GM18909 (cell line): Measurements from ENCODE around the gene PNCK.

Source experiments
- ATAC-seq: cut with Tn5 transposase; IDR thresholded peaks from one replicate; pipeline ENCODE4 v1.9.1; 2021; ENCODE audit warnings: mild to moderate bottlenecking; ENCODE audit not compliant: unreplicated experiment, poor library complexity

The PNCK gene

GRCh38 chrX:153667281-153667955 lies 6.2 kb downstream of the PNCK start:
- ATAC-seq = no peak

- no peak for ATAC-seq
Measured at GRCh38 chrX:153665726-153666306, 7.8 kb downstream of the PNCK start.

- ATAC-seq = no peak
Measured at GRCh38 chrX:153662266-153662665, 11.3 kb downstream of the PNCK start.

GRCh38 chrX:153659268-153659667 lies 14.3 kb downstream of the PNCK start:
- ATAC-seq = no peak

- ATAC-seq = no peak
Measured at GRCh38 chrX:153657161-153657560, 16.5 kb downstream of the PNCK start.

- ATAC-seq = no peak
Measured at GRCh38 chrX:153653556-153653955, 20.1 kb downstream of the PNCK start.

- no peak for ATAC-seq
Measured at GRCh38 chrX:153651540-153652079, 22.0 kb downstream of the PNCK start.

GRCh38 chrX:153650959-153651358 lies 22.7 kb downstream of the PNCK start:
- no peak for ATAC-seq

- ATAC-seq = no peak
Measured at GRCh38 chrX:153649915-153650782, 23.5 kb downstream of the PNCK start.

GRCh38 chrX:153649178-153649914 lies 24.3 kb downstream of the PNCK start:
- ATAC-seq = no peak

- ATAC-seq = no peak
Measured at GRCh38 chrX:153648358-153649177, 25.0 kb downstream of the PNCK start.

- no peak for ATAC-seq
Measured at GRCh38 chrX:153647461-153648357, 25.9 kb downstream of the PNCK start.

GRCh38 chrX:153646620-153647373 lies 26.8 kb downstream of the PNCK start, which contains the start of gene DUSP9:
TSS of gene DUSP9 (plus strand) at chrX:153647203. CDS start at chrX:153647954, 751 bp downstream.
- ATAC-seq = no peak

- ATAC-seq = no peak
Measured at GRCh38 chrX:153645921-153646488, 27.6 kb downstream of the PNCK start.

- no peak for ATAC-seq
Measured at GRCh38 chrX:153645151-153645550, 28.5 kb downstream of the PNCK start.

- ATAC-seq = no peak
Measured at GRCh38 chrX:153644356-153645125, 29.1 kb downstream of the PNCK start.
